GM12892 (cell line): ENCODE results near the gene ATXN1.

ENCODE experiments used
- POLR2A ChIP-seq: IDR thresholded peaks from 2 replicates; pipeline ENCODE4 v1.6.1; 2011; ENCODE audit warnings: low read depth, low read length, control low read depth
- POLR2AphosphoS5 ChIP-seq: IDR thresholded peaks from 2 replicates; pipeline ENCODE4 v1.6.1; 2011; ENCODE audit warnings: low read depth, low read length, control low read depth
- TAF1 ChIP-seq: IDR thresholded peaks from 2 replicates; pipeline ENCODE4 v1.6.1; 2011; ENCODE audit warnings: low read depth, mild to moderate bottlenecking, control low read depth, low read length, borderline replicate concordance

- no peak for TF ChIP-seq POLR2A
- TF ChIP-seq TAF1: no peak
- no peak for TF ChIP-seq POLR2AphosphoS5
These were observed 202.2 kb downstream of the ATXN1 start for GRCh38 chr6:16559071-16559470.
